Measurements from ENCODE around the gene GLTPD2. TPM values are rescaled to one million over a fixed set of nuclear protein-coding genes. Genes with fewer than 3 reads are reported as not detected.

The GLTPD2 gene
- total and polyA plus RNA-seq, 10 of the 15 experiments (the other 5 are each of a cell fraction or from before 2014, with no cell fraction given): 0.16 to 0.34 TPM; not detected in 8

DNA sequence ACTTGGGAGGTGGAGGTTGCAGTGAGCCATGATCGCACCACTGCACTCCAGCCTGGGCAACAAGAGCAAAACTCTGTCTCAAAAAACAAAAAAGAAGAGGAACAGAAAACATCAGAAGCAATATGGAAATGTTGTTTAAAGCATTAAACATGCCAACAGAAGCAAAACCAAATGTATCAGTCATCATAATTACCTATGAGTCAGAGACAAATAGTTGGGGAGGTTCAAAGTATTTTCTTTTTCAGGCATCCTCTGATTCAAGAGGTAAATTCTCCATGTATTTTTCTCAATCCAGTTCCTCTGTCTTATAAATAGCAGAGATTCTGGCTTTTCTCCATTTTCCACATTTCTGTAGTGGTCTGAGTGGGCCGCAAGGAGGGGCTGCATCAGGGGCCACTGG lies 19.1 kb upstream of the GLTPD2 start:
- in situ Hi-C loops (cut with MboI): no loop called here
- POLR2A ChIA-PET: interaction anchor here (0.6 kb wide), 1 partner anchor 728 kb away, joined by 6 read pairs; no protein-coding TSS in a partner anchor

DNA sequence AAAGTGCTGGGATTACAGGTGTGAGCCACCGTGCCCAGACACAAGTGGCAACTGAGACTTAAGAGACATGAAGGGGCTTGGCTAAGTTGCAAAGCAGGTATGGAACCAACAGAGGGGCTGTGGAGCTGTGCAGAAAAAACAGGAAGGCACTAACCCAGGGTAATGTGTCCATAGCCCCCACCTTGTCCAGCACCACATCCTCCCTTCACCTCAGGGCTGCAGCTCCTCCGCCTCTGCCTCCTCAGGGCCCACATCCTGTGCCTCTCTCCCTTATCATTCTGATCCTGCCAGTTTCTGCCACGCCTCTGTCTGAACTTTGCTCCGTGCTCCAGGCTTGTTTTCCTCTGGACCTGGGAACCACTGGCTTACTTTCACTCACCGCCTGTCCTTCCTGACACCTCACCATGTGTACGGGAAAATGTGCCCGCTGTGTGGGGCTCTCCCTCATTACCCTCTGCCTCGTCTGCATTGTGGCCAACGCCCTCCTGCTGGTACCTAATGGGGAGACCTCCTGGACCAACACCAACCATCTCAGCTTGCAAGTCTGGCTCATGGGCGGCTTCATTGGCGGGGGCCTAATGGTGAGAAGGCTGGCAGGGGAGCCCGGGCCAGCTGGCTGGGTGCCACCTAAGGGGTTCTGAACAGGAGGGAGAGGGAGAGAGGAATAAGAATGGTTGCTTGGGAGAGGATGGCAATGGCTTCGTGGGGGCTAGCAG lies 17.1 kb upstream of the GLTPD2 start, which contains the start of gene TM4SF5:
Gene TM4SF5, plus strand, starts transcription at position 368 of the 716 bp plus-strand sequence. Its CDS starts 37 bp downstream, at position 405.
- Histone ChIP-seq H3K27ac (ENCODE audit: control insufficient read depth, insufficient read depth) (no peak within 1 kb of the TSS), H3K4me1 (ENCODE audit: control insufficient read depth, insufficient read depth, low read length) (peaks cover 14% of the 10 kb centered on the region), H2AFZ (ENCODE audit: control insufficient read depth, low read depth, low read length) (no peak within 1 kb of the TSS), H3K79me2 (ENCODE audit: control insufficient read depth, insufficient read depth, low read length) (no peaks in the 10 kb centered on the region), H3K9ac (ENCODE audit: control insufficient read depth, insufficient read depth, low read length) (no peak within 1 kb of the TSS), H3K4me2 (ENCODE audit: control insufficient read depth, insufficient read depth) (no peak within 1 kb of the TSS), H3K9me3 (replicated peaks; ENCODE audit: control insufficient read depth, insufficient read depth, low read length) (no peaks in the 10 kb centered on the region), H3K36me3 (ENCODE audit: control insufficient read depth in 2 of 2, insufficient read depth in 2 of 2, low read length in 1 of 2) (no peaks in the 10 kb centered on the region), H3K4me3 (no peak within 1 kb of the TSS), H3K27me3 (replicated peaks in 1 of 2; ENCODE audit: control insufficient read depth in 2 of 2, insufficient read depth in 2 of 2, low read length in 1 of 2) (no peaks in the 10 kb centered on the region), H4K20me1 (ENCODE audit: control insufficient read depth, insufficient read depth) (no peaks in the 10 kb centered on the region)
- in situ Hi-C loops (cut with MboI) (no loop called here), intact Hi-C loops (cut with micrococcal nuclease; ENCODE audit: unreplicated experiment) (no loop called here)
- no peak for DNase-seq (ENCODE audit: low read depth, low spot score)
- BruUV-seq (replicated peaks): no TSS peak
- TF ChIP-seq MTA3 (IDR thresholded peaks at IDR 0.05; ENCODE audit: borderline replicate concordance, low read length): no peak
- TF ChIP-seq, protein P1, sequence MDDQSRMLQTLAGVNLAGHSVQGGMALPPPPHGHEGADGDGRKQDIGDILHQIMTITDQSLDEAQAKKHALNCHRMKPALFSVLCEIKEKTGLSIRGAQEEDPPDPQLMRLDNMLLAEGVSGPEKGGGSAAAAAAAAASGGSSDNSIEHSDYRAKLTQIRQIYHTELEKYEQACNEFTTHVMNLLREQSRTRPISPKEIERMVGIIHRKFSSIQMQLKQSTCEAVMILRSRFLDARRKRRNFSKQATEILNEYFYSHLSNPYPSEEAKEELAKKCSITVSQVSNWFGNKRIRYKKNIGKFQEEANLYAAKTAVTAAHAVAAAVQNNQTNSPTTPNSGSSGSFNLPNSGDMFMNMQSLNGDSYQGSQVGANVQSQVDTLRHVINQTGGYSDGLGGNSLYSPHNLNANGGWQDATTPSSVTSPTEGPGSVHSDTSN (IDR thresholded peaks at IDR 0.05; ENCODE audit: insufficient replicate concordance, low read depth, low read length): no peak
- TF ChIP-seq SUZ12 (IDR thresholded peaks at IDR 0.05; ENCODE audit: unreplicated experiment): no peak
- no peak for TF ChIP-seq ZZZ3 (IDR thresholded peaks at IDR 0.05; ENCODE audit: control insufficient read depth, insufficient read length, low read depth)
- TF ChIP-seq SREBF2 (IDR thresholded peaks at IDR 0.05; ENCODE audit: low read length): no peak
- TF ChIP-seq JUND (IDR thresholded peaks at IDR 0.05; ENCODE audit: low read depth, low read length): no peak
- TF ChIP-seq EP300 (IDR thresholded peaks at IDR 0.05; ENCODE audit: borderline replicate concordance in 1 of 2, control insufficient read depth in 1 of 2, low read depth in 2 of 2, low read length in 2 of 2): no peak
- ATAC-seq: 0 out of 3 replicates have a peak, but pooled peaks have one; percentile 22
- ChIA-PET SMC1A (ENCODE audit: uncharacterized antibody, unreplicated experiment) (no interaction called here), RAD21 (ENCODE audit: unreplicated experiment) (no interaction called here), CTCF (no interaction called here), POLR2A (no interaction called here)
- FAIRE-seq: no peak
- 52% methylated on average over 13 of the region's 13 CpGs for WGBS (ENCODE audit: insufficient coverage, insufficient replicate concordance, low lambda C conversion rate, missing lambda C conversion rate)

More for the DNA sequence above, 19.1 kb upstream of the GLTPD2 start:
- FAIRE-seq: no peak
- H3K27ac ChIP-seq (ENCODE audit: control insufficient read depth, insufficient read depth): no peak overlapping the region
- H3K27me3 ChIP-seq (replicated peaks in 1 of 2; ENCODE audit: control insufficient read depth in 2 of 2, insufficient read depth in 2 of 2, low read length in 1 of 2): no peaks in the 10 kb centered on the region
- ChIA-PET CTCF (no interaction called here), RAD21 (ENCODE audit: unreplicated experiment) (no interaction called here), SMC1A (ENCODE audit: uncharacterized antibody, unreplicated experiment) (no interaction called here)
- 19% methylated on average over 2 of the region's 2 CpGs for WGBS (ENCODE audit: insufficient coverage, insufficient replicate concordance, low lambda C conversion rate, missing lambda C conversion rate)
- no peak overlapping the region for H2AFZ ChIP-seq (ENCODE audit: control insufficient read depth, low read depth, low read length)
- no peak overlapping the region for H3K4me2 ChIP-seq (ENCODE audit: control insufficient read depth, insufficient read depth)
- H3K79me2 ChIP-seq (ENCODE audit: control insufficient read depth, insufficient read depth, low read length): no peaks in the 10 kb centered on the region
- H3K36me3 ChIP-seq (ENCODE audit: control insufficient read depth in 2 of 2, insufficient read depth in 2 of 2, low read length in 1 of 2): no peaks in the 10 kb centered on the region
- ATAC-seq: no peak
- no peak overlapping the region for H3K4me3 ChIP-seq
- peaks cover 9% of the 10 kb centered on the region; the same call in 1 of the 2 replicates for H3K4me1 ChIP-seq (ENCODE audit: control insufficient read depth, insufficient read depth, low read length)
- TF ChIP-seq EED (IDR thresholded peaks at IDR 0.05; ENCODE audit: low read depth) (no peak), ZNF622 (IDR thresholded peaks at IDR 0.05) (no peak), CBFB (IDR thresholded peaks at IDR 0.05; ENCODE audit: low read depth) (no peak), NR2C2 (IDR thresholded peaks at IDR 0.05; ENCODE audit: borderline replicate concordance, control insufficient read depth, insufficient read length, low read depth) (no peak), KLF5 (IDR thresholded peaks at IDR 0.05; ENCODE audit: partially characterized antibody) (no peak), POU2F2 (IDR thresholded peaks at IDR 0.05; ENCODE audit: borderline replicate concordance, low read depth, low read length) (no peak), SMC3 (IDR thresholded peaks at IDR 0.05; ENCODE audit: borderline replicate concordance, low read length) (no peak), LARP7 (IDR thresholded peaks at IDR 0.05) (no peak)
- H3K9ac ChIP-seq (ENCODE audit: control insufficient read depth, insufficient read depth, low read length): no peak overlapping the region
- H3K9me3 ChIP-seq (replicated peaks; ENCODE audit: control insufficient read depth, insufficient read depth, low read length): no peaks in the 10 kb centered on the region
- DNase-seq (ENCODE audit: low read depth, low spot score): no peak
- intact Hi-C loops (cut with micrococcal nuclease; ENCODE audit: unreplicated experiment): no loop called here
- no TSS peak for BruUV-seq (replicated peaks)
- H4K20me1 ChIP-seq (ENCODE audit: control insufficient read depth, insufficient read depth): no peaks in the 10 kb centered on the region
